ENCODE data around the gene DIAPH3.
"Not testable (repeated sequence)": the region's sequence is repeated elsewhere in the genome, so short reads cannot be mapped to it uniquely, and the experiment has no call there.

Gene DIAPH3

DNA sequence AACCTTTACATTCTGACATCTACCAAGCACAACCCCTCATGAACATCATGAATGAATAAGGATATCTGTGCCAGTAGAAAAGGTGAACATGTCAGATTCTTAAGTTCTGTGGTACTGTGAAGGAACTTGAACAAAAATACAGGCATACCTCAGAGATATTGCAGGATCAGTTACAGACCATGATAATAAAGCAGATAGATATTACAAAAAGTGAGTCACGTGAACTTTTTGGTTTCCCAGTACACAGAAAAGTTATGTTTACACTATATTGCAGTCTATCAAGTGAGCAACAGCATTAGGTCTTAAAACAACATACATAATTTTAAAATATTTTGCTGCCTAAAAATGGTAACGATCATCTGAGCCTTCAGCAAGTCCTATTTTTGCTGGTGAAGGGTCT, 101.2 kb downstream of the DIAPH3 start:
- no peak for DNase-seq (ENCODE audit: low read depth)
- H3K4me3 ChIP-seq (ENCODE audit: control insufficient read depth, low read depth, low read length) = no peak overlapping the region
- TF ChIP-seq CTCF (conservative IDR thresholded peaks at IDR 0.05; ENCODE audit: control insufficient read depth, insufficient read depth, low read depth, low read length) = no peak

GRCh38 chr13:60061737-60062136, 102.0 kb downstream of the DIAPH3 start:
- TF ChIP-seq CTCF (conservative IDR thresholded peaks at IDR 0.05; ENCODE audit: control insufficient read depth, insufficient read depth, low read depth, low read length) = no peak
- DNase-seq (ENCODE audit: low read depth) = no peak

DNA sequence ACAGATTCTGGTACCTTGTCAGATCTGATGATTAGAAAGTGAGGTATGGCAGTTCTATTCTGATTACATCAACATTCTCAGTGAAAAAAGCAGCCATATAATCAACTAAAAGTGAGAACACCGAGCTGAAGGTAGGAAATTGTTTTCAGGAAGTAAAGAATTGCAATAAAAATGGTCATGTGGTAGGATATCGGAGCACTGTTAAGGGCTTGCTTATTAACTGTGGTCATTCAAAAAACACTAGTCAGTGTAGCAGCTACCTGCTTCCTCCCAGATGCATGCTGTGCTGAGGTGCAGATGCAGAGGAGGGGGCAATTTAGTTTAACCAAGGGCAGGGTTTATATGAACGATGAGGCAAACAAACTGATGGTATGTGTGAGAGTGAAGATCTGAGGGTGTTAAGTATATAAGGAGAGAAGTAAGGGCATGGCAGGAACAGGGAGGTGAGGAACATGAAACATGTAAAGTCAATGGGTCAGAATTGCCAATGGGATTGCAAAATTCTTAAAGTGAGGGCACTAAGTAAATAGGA, 111.9 kb downstream of the DIAPH3 start:
- no peak for TF ChIP-seq CTCF (conservative IDR thresholded peaks at IDR 0.05; ENCODE audit: control insufficient read depth, insufficient read depth, low read depth, low read length)
- DNase-seq (ENCODE audit: low read depth) = no peak
- no peak overlapping the region for H3K4me3 ChIP-seq (ENCODE audit: control insufficient read depth, low read depth, low read length)

More at GRCh38 chr13:60061737-60062136, 102.0 kb downstream of the DIAPH3 start:
- H3K4me3 ChIP-seq (ENCODE audit: control insufficient read depth, low read depth, low read length) = no peak overlapping the region

GRCh38 chr13:60048353-60048752, 115.4 kb downstream of the DIAPH3 start:
- not testable (repeated sequence) for DNase-seq (ENCODE audit: low read depth); H3K4me3 ChIP-seq (ENCODE audit: control insufficient read depth, low read depth, low read length)

DNA sequence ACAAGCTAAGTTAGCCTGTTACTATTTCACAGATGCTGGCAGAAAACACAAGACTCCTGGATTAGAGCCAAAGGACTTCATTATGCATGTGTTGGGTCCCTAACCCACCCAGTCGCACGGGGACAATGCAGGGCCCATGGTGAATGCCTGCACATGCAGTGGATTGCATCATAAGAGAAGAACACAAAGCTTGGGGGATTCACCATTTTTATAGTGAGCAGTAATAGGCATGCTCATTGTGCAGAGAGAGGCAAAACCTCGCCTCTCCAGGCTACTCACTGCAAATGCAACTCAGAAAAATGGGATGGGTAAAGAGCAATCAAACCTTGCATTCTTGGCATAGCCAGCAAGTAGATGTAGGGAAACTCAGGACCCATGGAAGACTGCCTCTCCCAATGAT, 115.8 kb downstream of the DIAPH3 start:
- no peak for DNase-seq (ENCODE audit: low read depth)
- H3K4me3 ChIP-seq (ENCODE audit: control insufficient read depth, low read depth, low read length) = no peak overlapping the region
- no peak for TF ChIP-seq CTCF (conservative IDR thresholded peaks at IDR 0.05; ENCODE audit: control insufficient read depth, insufficient read depth, low read depth, low read length)

GRCh38 chr13:60044321-60044720, 119.4 kb downstream of the DIAPH3 start:
- no peak for DNase-seq (ENCODE audit: low read depth)
- no peak for TF ChIP-seq CTCF (conservative IDR thresholded peaks at IDR 0.05; ENCODE audit: control insufficient read depth, insufficient read depth, low read depth, low read length)
- no peak overlapping the region for H3K4me3 ChIP-seq (ENCODE audit: control insufficient read depth, low read depth, low read length)

DNA sequence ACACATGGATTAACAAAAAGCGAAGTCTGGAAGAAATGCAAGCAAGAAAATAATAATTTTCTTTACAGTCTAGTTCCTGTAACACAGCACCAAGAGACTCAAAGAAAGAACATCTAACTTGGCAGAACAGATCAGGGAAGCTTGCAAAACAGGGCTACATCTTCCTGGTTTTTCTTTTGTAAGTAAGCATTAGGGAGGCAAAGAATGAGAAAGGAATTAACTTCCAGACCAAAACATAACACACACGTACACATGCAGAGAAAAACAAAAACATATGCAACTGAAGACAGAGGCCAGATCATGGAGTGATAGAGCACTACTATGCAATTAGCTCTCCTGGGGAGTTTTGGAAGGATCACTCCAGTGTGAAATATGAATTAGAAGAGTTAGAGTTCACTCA, 120.5 kb downstream of the DIAPH3 start:
- H3K4me3 ChIP-seq (ENCODE audit: control insufficient read depth, low read depth, low read length) = no peak overlapping the region
- DNase-seq (ENCODE audit: low read depth) = peak; percentile 35
- TF ChIP-seq CTCF (conservative IDR thresholded peaks at IDR 0.05; ENCODE audit: control insufficient read depth, insufficient read depth, low read depth, low read length) = no peak

GRCh38 chr13:60040668-60041067, 123.1 kb downstream of the DIAPH3 start:
- DNase-seq (ENCODE audit: low read depth); H3K4me3 ChIP-seq (ENCODE audit: control insufficient read depth, low read depth, low read length): not testable (repeated sequence)
